Transverse colon (tissue), 4 donors: ENCODE results near the gene LCN12. TPM values are rescaled to one million over a fixed set of nuclear protein-coding genes. Genes with fewer than 3 reads are reported as not detected.
A peak's percentile ranks its signal among the peaks of the same experiment; 100 is the strongest.

ENCODE experiments used
- DNase-seq: peaks from one replicate; pipeline ENCODE4 v3.0.0-alpha.2; 2019
- H3K27ac ChIP-seq, 4 donors: fragments of 200-600 bp; sonication (generic); 2 replicates each; pipeline ENCODE4 v1.5.1; 2016 to 2018; ENCODE audit warnings: inconsistent platforms in 4 of 4
- H3K27me3 ChIP-seq: fragments of 200-600 bp; sonication (generic); 2 replicates; pipeline ENCODE4 v1.5.1; 2017; ENCODE audit warnings: inconsistent platforms
- H3K36me3 ChIP-seq, 4 donors: fragments of 200-600 bp; sonication (generic); 2 replicates each; pipeline ENCODE4 v1.5.1; 2017 to 2019; ENCODE audit warnings: inconsistent platforms in 4 of 4
- H3K4me1 ChIP-seq, 4 donors: fragments of 200-600 bp; sonication (generic); 2 replicates each; pipeline ENCODE4 v1.5.1; 2017 to 2020; ENCODE audit warnings: inconsistent platforms in 4 of 4
- H3K4me3 ChIP-seq, 4 donors: fragments of 200-600 bp; sonication (generic); 1 replicate in 1 of 4; 2 replicates in 3 of 4; pipeline versions ENCODE4 v1.5.1 to v1.6.1; 2017 to 2019; ENCODE audit warnings: inconsistent platforms in 4 of 4
- H3K9me3 ChIP-seq, 2 donors: fragments of 200-600 bp; sonication (generic); 2 replicates each; pipeline ENCODE4 v1.5.1; 2017 to 2019; ENCODE audit warnings: inconsistent platforms in 2 of 2
- CTCF ChIP-seq, 5 experiments: fragments of 200-600 bp in 3 of 5; fragments of 450-650 bp in 2 of 5; sonication (generic) in 3 of 5; IDR thresholded peaks; 1 replicate in 2 of 5; 2 replicates in 3 of 5; pipeline ENCODE4 v1.5.1; 2016 to 2017; ENCODE audit warnings: antibody characterized with exemption in 5 of 5, inconsistent platforms in 3 of 5, mild to moderate bottlenecking in 2 of 5, moderate library complexity in 1 of 5
- EP300 ChIP-seq: sonication (generic); formaldehyde crosslinking; IDR thresholded peaks from one replicate; pipeline ENCODE4 v1.6.1; 2017; ENCODE audit warnings: antibody characterized with exemption, low read depth
- POLR2A ChIP-seq: fragments of 450-650 bp; IDR thresholded peaks from one replicate; pipeline ENCODE4 v1.6.1; 2016; ENCODE audit warnings: antibody characterized with exemption, mild to moderate bottlenecking, moderate library complexity
- POLR2AphosphoS5 ChIP-seq, 3 donors: sonication (generic); formaldehyde crosslinking; IDR thresholded peaks; one replicate each; pipeline ENCODE4 v1.6.1; 2016; ENCODE audit warnings: antibody characterized with exemption in 3 of 3
- WGBS, 2 donors: methylation state at CpG; one replicate each; pipeline ENCODE4 v1.1.5; 2018; ENCODE audit warnings: low coverage in 1 of 2; 5-methylcytosine and 5-hydroxymethylcytosine counted together
- in situ Hi-C, 4 donors: fragments of 200-750 bp; cut with MboI; loops; one replicate each; pipeline versions ENCODE4 v1.15.0 to v1.15.1; 2017; ENCODE audit warnings: low sequenced_read_pairs in 3 of 4, low pct_ligation_motif_present in 1 of 4, low pct_unique_long_range_greater_than_20kb in 1 of 4
- intact Hi-C: fragments of 100-400 bp; cut with DNase I; formaldehyde crosslinking; loops from one replicate; pipeline ENCODE4 v1.15.1; 2023; ENCODE audit warnings: low total_unique reads
- total RNA-seq, 4 donors: library from RNA; depleted of rRNA; stranded (reverse); fragments of >200 nt; gene quantifications; one replicate each; pipeline ENCODE4 v1.1.0, GENCODE V29; 2016

Gene LCN12
- total RNA-seq, 4 donors from 2014 or later, result 1.2 to 52.7 (median 5.5) TPM

DNA sequence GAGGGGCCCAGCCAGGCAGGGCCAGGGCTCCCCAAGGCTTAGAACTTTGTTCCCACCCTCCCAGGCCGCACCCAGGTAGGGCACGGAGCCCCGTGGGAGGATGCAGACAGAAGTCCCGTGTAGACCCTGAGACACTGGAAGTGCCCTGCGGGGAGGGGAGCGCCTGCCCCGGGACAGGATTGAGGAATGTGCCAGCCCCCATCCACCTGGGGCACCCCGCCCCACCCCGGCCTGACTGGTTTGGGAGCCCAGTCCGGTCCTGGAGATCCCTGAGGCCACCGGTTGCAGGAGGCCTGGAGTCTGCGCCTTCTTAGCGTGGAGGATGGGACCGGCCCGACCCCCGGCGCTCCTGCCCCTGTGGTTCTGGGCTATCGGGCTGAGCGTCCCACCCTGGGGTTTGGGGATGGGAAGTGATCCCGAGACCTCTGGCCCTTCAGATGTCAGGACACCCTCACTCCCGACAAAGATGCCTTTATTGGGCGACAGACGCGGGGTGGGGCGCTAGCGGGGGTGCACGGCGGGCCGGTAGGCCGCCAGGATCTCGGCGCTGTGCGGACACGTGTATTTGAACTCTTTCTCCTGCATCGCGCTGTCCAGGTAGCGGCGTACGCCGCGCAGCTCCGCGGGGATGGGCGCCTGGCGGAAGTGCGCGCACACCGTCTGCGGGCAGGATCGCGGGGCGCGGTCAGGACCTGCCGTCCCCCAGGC is 42.3 kb downstream of the LCN12 start:
- TF ChIP-seq EP300, result no peak
- TF ChIP-seq POLR2AphosphoS5 (IDR thresholded peaks at IDR 0.05), result no peak
- no peak for TF ChIP-seq POLR2A
- TF ChIP-seq CTCF (IDR thresholded peaks at IDR 0.05), result no peak
- WGBS, 2 donors, result 80% methylated on average over 44 of the region's 54 CpGs; no CpG with 5 or more reads in 1 of the 2 donors
- Histone ChIP-seq H3K4me1 (peaks cover 30 to 57% (median 49%) of the 10 kb centered on the region in 4 donors), H3K9me3 (no peaks in the 10 kb centered on the region), H3K27ac (no peak overlapping the region), H3K36me3 (no peaks in the 10 kb centered on the region), H3K27me3 (peaks cover 24% of the 10 kb centered on the region), H3K4me3 (no peak overlapping the region)
- in situ Hi-C loops, result no loop called here
- DNase-seq, result no peak
- intact Hi-C loops, result no loop called here

DNA sequence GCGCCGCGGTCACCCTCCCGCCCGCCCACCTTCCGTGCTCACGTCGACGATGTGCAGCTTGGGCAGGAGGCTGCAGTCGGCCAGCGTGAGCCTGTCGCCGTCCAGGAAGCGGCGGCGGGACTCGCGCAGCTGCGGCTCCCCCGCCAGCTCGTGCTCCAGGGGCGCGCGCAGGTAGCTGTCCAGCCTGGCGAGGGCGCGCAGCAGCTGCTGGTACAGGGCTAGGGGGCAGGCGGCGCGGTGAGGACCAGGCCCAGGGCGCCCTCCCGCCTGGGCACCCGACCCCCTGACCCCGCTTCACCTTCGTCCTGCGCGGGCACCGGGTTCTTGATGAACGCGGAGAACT is 42.8 kb downstream of the LCN12 start:
- H3K36me3 ChIP-seq, result no peaks in the 10 kb centered on the region
- H3K27me3 ChIP-seq, result peaks cover 24% of the 10 kb centered on the region
- WGBS, 2 donors, result 74% methylated on average over 36 of the region's 40 CpGs; no CpG with 5 or more reads in 1 of the 2 donors
- no peak for DNase-seq
- intact Hi-C loops (no loop called here), in situ Hi-C loops (no loop called here)
- H3K9me3 ChIP-seq, result no peaks in the 10 kb centered on the region
- no peak for TF ChIP-seq CTCF (IDR thresholded peaks at IDR 0.05)
- no peak for TF ChIP-seq EP300
- no peak for TF ChIP-seq POLR2A
- TF ChIP-seq POLR2AphosphoS5 (IDR thresholded peaks at IDR 0.05), result no peak
- H3K4me3 ChIP-seq, result no peak overlapping the region
- H3K4me1 ChIP-seq, result peaks cover 30 to 60% (median 49%) of the 10 kb centered on the region in 4 donors
- H3K27ac ChIP-seq, result no peak overlapping the region

DNA sequence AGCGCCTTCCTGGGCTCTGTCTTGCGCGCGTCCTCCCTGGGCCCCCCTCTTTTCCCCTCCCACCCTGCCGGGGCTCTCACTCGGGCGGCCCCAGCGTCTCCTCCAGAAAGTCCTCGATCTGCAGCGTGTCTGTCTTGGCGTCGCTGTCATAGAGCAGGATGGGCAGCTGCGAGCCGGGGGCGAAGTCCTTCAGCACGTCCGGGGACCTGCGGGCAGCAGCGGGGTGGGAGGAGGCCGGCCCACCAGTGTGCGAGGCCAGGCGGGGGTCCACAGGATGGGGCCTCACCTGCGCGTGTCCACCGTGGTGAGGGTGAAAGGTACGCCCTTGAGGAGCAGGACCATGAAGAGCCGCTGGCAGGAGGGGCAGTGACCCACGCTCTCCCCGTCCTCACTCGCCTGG is 43.3 kb downstream of the LCN12 start:
- Histone ChIP-seq H3K27ac (peak overlapping the region in 1 of 4 donors; percentile 60), H3K27me3 (peaks cover 24% of the 10 kb centered on the region), H3K4me1 (peaks cover 30 to 64% (median 49%) of the 10 kb centered on the region in 4 donors), H3K9me3 (no peaks in the 10 kb centered on the region), H3K36me3 (no peaks in the 10 kb centered on the region), H3K4me3 (no peak overlapping the region)
- no peak for TF ChIP-seq EP300
- TF ChIP-seq POLR2AphosphoS5 (IDR thresholded peaks at IDR 0.05), result no peak
- TF ChIP-seq POLR2A, result no peak
- no peak for TF ChIP-seq CTCF (IDR thresholded peaks at IDR 0.05)
- DNase-seq, result no peak
- in situ Hi-C loops, result no loop called here
- 65% methylated on average over 27 of the region's 30 CpGs; no CpG with 5 or more reads in 1 of the 2 donors for WGBS, 2 donors
- intact Hi-C loops, result no loop called here

DNA sequence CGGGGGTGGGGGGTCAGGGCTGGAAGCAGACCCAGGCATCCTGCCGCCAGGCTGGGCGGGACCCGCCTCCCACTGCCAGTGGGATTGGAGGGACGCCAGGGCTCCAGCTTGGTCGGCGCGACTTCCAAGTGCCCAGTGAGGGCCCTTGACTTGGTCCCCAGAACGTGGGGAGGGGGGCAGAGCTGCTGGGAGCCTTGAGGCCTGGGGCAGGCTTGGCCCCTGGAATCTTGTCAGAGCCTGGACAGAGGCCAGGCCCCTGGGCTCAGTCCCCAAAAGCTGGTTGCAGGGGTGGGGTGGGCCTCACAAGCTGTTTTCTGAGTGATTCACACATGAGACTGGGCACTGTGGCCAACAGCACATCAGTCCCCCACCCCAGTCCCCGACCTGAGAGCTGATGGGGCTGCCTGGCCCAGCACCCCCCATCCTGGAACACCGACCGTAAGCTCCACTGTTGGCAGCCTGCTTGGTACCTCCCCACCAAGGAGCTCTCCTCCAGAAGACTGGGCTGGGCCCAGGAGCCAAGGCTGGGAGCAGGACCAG is 43.8 kb downstream of the LCN12 start:
- Histone ChIP-seq H3K27ac (peak overlapping the region; percentile 7 to 60 (median 52)), H3K27me3 (peaks cover 24% of the 10 kb centered on the region), H3K4me1 (peaks cover 30 to 64% (median 49%) of the 10 kb centered on the region in 4 donors), H3K9me3 (no peaks in the 10 kb centered on the region), H3K4me3 (peak overlapping the region in 2 of 4 donors; percentile 18 to 19), H3K36me3 (no peaks in the 10 kb centered on the region)
- intact Hi-C loops, result no loop called here
- no peak for DNase-seq
- in situ Hi-C loops, result no loop called here
- TF ChIP-seq CTCF (IDR thresholded peaks at IDR 0.05), result no peak
- TF ChIP-seq EP300, result no peak
- TF ChIP-seq POLR2A, result no peak
- no peak for TF ChIP-seq POLR2AphosphoS5 (IDR thresholded peaks at IDR 0.05)
- 11% methylated on average over 3 of the region's 12 CpGs; no CpG with 5 or more reads in 1 of the 2 donors for WGBS, 2 donors
